GM13976 (cell line): ENCODE measurements around the gene ANK2.

Experiments used
- DNase-seq: peaks from one replicate; pipeline ENCODE4 v3.0.0; 2012; ENCODE audit warnings: low spot score
- CTCF ChIP-seq: IDR thresholded peaks from 2 replicates; pipeline ENCODE4 v1.5.1; 2012; ENCODE audit warnings: borderline replicate concordance, mild to moderate bottlenecking; ENCODE audit not compliant: insufficient read depth; ENCODE audit errors: extremely low read depth, missing control alignments, control extremely low read depth
- in situ Hi-C: fragments of 300-500 bp; cut with MboI; formaldehyde crosslinking; loops from one replicate; pipeline ENCODE4 v1.12.0; 2022; ENCODE audit warnings: low sequenced_read_pairs, mixed read lengths, inconsistent platforms; ENCODE audit not compliant: unreplicated experiment

ANK2 gene

GRCh38 chr4:113350576-113350975, 301.1 kb downstream of the ANK2 start:
- in situ Hi-C loops, result no loop called here
- DNase-seq, result no peak
- TF ChIP-seq CTCF, result no peak

- DNase-seq, result peak; percentile 55
- TF ChIP-seq CTCF, result peak; percentile 29
- in situ Hi-C loops, result no loop called here
These were observed 306.3 kb downstream of the ANK2 start for GRCh38 chr4:113355550-113356371.

- no peak for DNase-seq
- in situ Hi-C loops, result no loop called here
- TF ChIP-seq CTCF, result no peak
These were observed 307.0 kb downstream of the ANK2 start for GRCh38 chr4:113356453-113356852.

- in situ Hi-C loops, result no loop called here
- no peak for TF ChIP-seq CTCF
- DNase-seq, result no peak
These were observed 309.3 kb downstream of the ANK2 start for GRCh38 chr4:113358784-113359183.

GRCh38 chr4:113365377-113365776, 315.9 kb downstream of the ANK2 start:
- no peak for TF ChIP-seq CTCF
- no peak for DNase-seq
- in situ Hi-C loops, result no loop called here

- no peak for DNase-seq
- in situ Hi-C loops, result no loop called here
- TF ChIP-seq CTCF, result no peak
These were observed 318.6 kb downstream of the ANK2 start for GRCh38 chr4:113368056-113368455.
